Activated CD8-positive, alpha-beta T cell treated with anti-CD3 and anti-CD28 coated beads for 36 hours (primary cell): ENCODE data around the gene TACSTD2. TPM values are rescaled to one million over a fixed set of nuclear protein-coding genes. Genes with fewer than 3 reads are reported as not detected.
"Not testable (repeated sequence)": the region's sequence is repeated elsewhere in the genome, so short reads cannot be mapped to it uniquely, and the experiment has no call there.

Source experiments
- ATAC-seq: fragments of 200-7000 bp; cut with Tn5 transposase; one replicate; pipeline ENCODE4 v1.10.0; 2021; ENCODE audit warnings: mild to moderate bottlenecking, moderate library complexity
- CTCF ChIA-PET: fragments of 350-600 bp; sonication (Branson Sonifier 250); formaldehyde crosslinking; loops from one replicate; lab custom pipeline; 2021; ENCODE audit warnings: antibody characterized with exemption; lab: Charles Lee
- POLR2A ChIA-PET: fragments of 350-600 bp; sonication (Branson Sonifier 250); formaldehyde crosslinking; loops from one replicate; lab custom pipeline; 2021; ENCODE audit warnings: antibody characterized with exemption; lab: Charles Lee
- DNase-seq: peaks from one replicate; pipeline ENCODE4 v3.0.0-alpha.2; 2020
- H3K27ac Mint-ChIP-seq: one replicate; pipeline ENCODE4 v1.8.0; 2021; ENCODE audit warnings: mild to moderate bottlenecking, mixed read lengths
- H3K27me3 Mint-ChIP-seq: one replicate; pipeline ENCODE4 v1.8.0; 2021; ENCODE audit warnings: mixed read lengths
- H3K36me3 Mint-ChIP-seq: one replicate; pipeline ENCODE4 v1.8.0; 2021; ENCODE audit warnings: low read depth, mixed read lengths
- H3K4me1 Mint-ChIP-seq: one replicate; pipeline ENCODE4 v1.8.0; 2021; ENCODE audit warnings: low read depth, mixed read lengths
- H3K4me3 Mint-ChIP-seq: one replicate; pipeline ENCODE4 v1.8.0; 2021; ENCODE audit warnings: mild to moderate bottlenecking, moderate library complexity, mixed read lengths
- H3K9me3 Mint-ChIP-seq: one replicate; pipeline ENCODE4 v1.8.0; 2021; ENCODE audit warnings: mixed read lengths
- CTCF ChIP-seq: fragments of 200-600 bp; IDR thresholded peaks from one replicate; pipeline ENCODE4 v1.8.0; 2022; ENCODE audit warnings: antibody characterized with exemption, mild to moderate bottlenecking
- intact Hi-C: fragments of 100-400 bp; cut with micrococcal nuclease; formaldehyde crosslinking; loops from one replicate; pipeline ENCODE4 v1.10.0; 2022
- total RNA-seq, 2 experiments: library from RNA; stranded (reverse); gene quantifications; one replicate each; pipeline ENCODE4 v1.2.3, GENCODE V29; 2021

Gene TACSTD2
- total RNA-seq, 2 experiments from 2014 or later, result 0.68 to 0.92 TPM

- intact Hi-C loops, result no loop called here
- DNase-seq (no peak), ATAC-seq (no peak)
- Mint-ChIP-seq H3K4me1 (peaks cover 8% of the 10 kb centered on the region), H3K27me3 (no peaks in the 10 kb centered on the region), H3K27ac (no peak overlapping the region), H3K36me3 (no peaks in the 10 kb centered on the region), H3K9me3 (no peaks in the 10 kb centered on the region), H3K4me3 (no peak overlapping the region)
- no peak for TF ChIP-seq CTCF
- POLR2A ChIA-PET, result no interaction called here
- CTCF ChIA-PET, result interaction anchor here (1.5 to 3.1 kb wide), 2 partner anchors 8 to 24 kb away, joined by 5 to 23 read pairs; partner anchors contain the start of gene OMA1
Measured at GRCh38 chr1:58538821-58539220, 38.2 kb downstream of the TACSTD2 start.

GRCh38 chr1:58531842-58532241 is 45.2 kb downstream of the TACSTD2 start:
- H3K9me3 Mint-ChIP-seq, intact Hi-C loops, H3K4me3 Mint-ChIP-seq, H3K4me1 Mint-ChIP-seq, ATAC-seq, H3K36me3 Mint-ChIP-seq, H3K27ac Mint-ChIP-seq, POLR2A ChIA-PET, H3K27me3 Mint-ChIP-seq, DNase-seq: not testable (repeated sequence)
- CTCF ChIA-PET, result interaction anchor here (1.4 kb wide), 1 partner anchor 121 kb away, joined by 4 read pairs; no protein-coding TSS in a partner anchor

GRCh38 chr1:58529284-58529683 is 47.8 kb downstream of the TACSTD2 start:
- no peak overlapping the region for H3K4me3 Mint-ChIP-seq
- CTCF ChIA-PET, result interaction anchor here (0.9 kb wide), 1 partner anchor 14 kb away, joined by 3 read pairs; no protein-coding TSS in a partner anchor
- POLR2A ChIA-PET, result no interaction called here
- DNase-seq (no peak), ATAC-seq (no peak)
- H3K4me1 Mint-ChIP-seq, result peaks cover 11% of the 10 kb centered on the region
- intact Hi-C loops, result no loop called here
- H3K36me3 Mint-ChIP-seq, result peaks cover 2% of the 10 kb centered on the region
- no peaks in the 10 kb centered on the region for H3K9me3 Mint-ChIP-seq
- TF ChIP-seq CTCF, result no peak
- H3K27me3 Mint-ChIP-seq, result no peaks in the 10 kb centered on the region
- H3K27ac Mint-ChIP-seq, result no peak overlapping the region

GRCh38 chr1:58528518-58528917 is 48.5 kb downstream of the TACSTD2 start:
- intact Hi-C loops, result no loop called here
- no peaks in the 10 kb centered on the region for H3K27me3 Mint-ChIP-seq
- H3K4me1 Mint-ChIP-seq, result peaks cover 14% of the 10 kb centered on the region
- no peak overlapping the region for H3K4me3 Mint-ChIP-seq
- ChIA-PET CTCF (interaction anchor here (1.0 to 5.5 kb wide), 4 partner anchors 10 to 124 kb away, joined by 3 to 51 read pairs (median 12); partner anchors contain the start of gene OMA1), POLR2A (interaction anchor here (1.1 to 1.3 kb wide), 2 partner anchors 19 to 48 kb away, joined by 3 to 4 read pairs; partner anchors contain the start of gene OMA1)
- DNase-seq (no peak), ATAC-seq (no peak)
- H3K9me3 Mint-ChIP-seq, result no peaks in the 10 kb centered on the region
- H3K27ac Mint-ChIP-seq, result no peak overlapping the region
- no peak for TF ChIP-seq CTCF
- H3K36me3 Mint-ChIP-seq, result peaks cover 2% of the 10 kb centered on the region

Other genes starting within 250 kb of the TACSTD2 start
- 10 to 100 TPM; 14.7 to 14.9 TPM for gene OMA1, start 30.5 kb downstream of the TACSTD2 start, total RNA-seq
- 10 to 100 TPM; 34.3 to 36.8 TPM for gene MYSM1, start 122.8 kb upstream of the TACSTD2 start, total RNA-seq
- gene JUN, start 206.8 kb upstream of the TACSTD2 start, total RNA-seq, result 10 to 100 TPM; 51.4 to 53.2 TPM